ENCODE measurements around the gene CARD9.
A peak's percentile ranks its signal among the peaks of the same experiment; 100 is the strongest.
"Not testable (repeated sequence)": the region's sequence is repeated elsewhere in the genome, so short reads cannot be mapped to it uniquely, and the experiment has no call there.

Gene CARD9

GRCh38 chr9:136363949-136364748, 9.3 kb downstream of the CARD9 start:
- DNase-seq (ENCODE audit: low read depth, low spot score) = no peak

- peak; percentile 97 for DNase-seq (ENCODE audit: low read depth, low spot score)
Measured at GRCh38 chr9:136363106-136363948, 10.1 kb downstream of the CARD9 start, which contains the start of gene DNLZ. Gene DNLZ (minus strand): TSS chr9:136363744. CDS start chr9:136363714, 30 bp downstream.

GRCh38 chr9:136362450-136362784, 11.1 kb downstream of the CARD9 start:
- no peak for DNase-seq (ENCODE audit: low read depth, low spot score)

GRCh38 chr9:136361754-136362449, 11.6 kb downstream of the CARD9 start:
- no peak for DNase-seq (ENCODE audit: low read depth, low spot score)

GRCh38 chr9:136361047-136361753, 12.3 kb downstream of the CARD9 start:
- no peak for DNase-seq (ENCODE audit: low read depth, low spot score)

- DNase-seq (ENCODE audit: low read depth, low spot score) = no peak
Measured at GRCh38 chr9:136359774-136360718, 13.4 kb downstream of the CARD9 start.

- DNase-seq (ENCODE audit: low read depth, low spot score) = no peak
Measured at GRCh38 chr9:136358888-136359287, 14.6 kb downstream of the CARD9 start.

GRCh38 chr9:136358016-136358415, 15.5 kb downstream of the CARD9 start:
- no peak for DNase-seq (ENCODE audit: low read depth, low spot score)

GRCh38 chr9:136357202-136357725, 16.2 kb downstream of the CARD9 start:
- DNase-seq (ENCODE audit: low read depth, low spot score) = no peak

- peak; percentile 56 for DNase-seq (ENCODE audit: low read depth, low spot score)
Measured at GRCh38 chr9:136355616-136356557, 17.6 kb downstream of the CARD9 start.

- DNase-seq (ENCODE audit: low read depth, low spot score) = peak; percentile 66
Measured at GRCh38 chr9:136354592-136355085, 18.8 kb downstream of the CARD9 start.

GRCh38 chr9:136353757-136354488, 19.5 kb downstream of the CARD9 start:
- no peak for DNase-seq (ENCODE audit: low read depth, low spot score)

- DNase-seq (ENCODE audit: low read depth, low spot score) = no peak
Measured at GRCh38 chr9:136353088-136353487, 20.4 kb downstream of the CARD9 start.

- no peak for DNase-seq (ENCODE audit: low read depth, low spot score)
Measured at GRCh38 chr9:136352682-136353081, 20.8 kb downstream of the CARD9 start.

- not testable (repeated sequence) for DNase-seq (ENCODE audit: low read depth, low spot score)
Measured at GRCh38 chr9:136351868-136352267, 21.6 kb downstream of the CARD9 start.

GRCh38 chr9:136351252-136351800, 22.1 kb downstream of the CARD9 start:
- no peak for DNase-seq (ENCODE audit: low read depth, low spot score)

- no peak for DNase-seq (ENCODE audit: low read depth, low spot score)
Measured at GRCh38 chr9:136349546-136349945, 23.9 kb downstream of the CARD9 start.

GRCh38 chr9:136348691-136349090, 24.8 kb downstream of the CARD9 start:
- no peak for DNase-seq (ENCODE audit: low read depth, low spot score)

Data from astrocyte of the hippocampus (primary cell).